ENCODE results near the gene NBPF12.
"Not testable (repeated sequence)": the region's sequence is repeated elsewhere in the genome, so short reads cannot be mapped to it uniquely, and the experiment has no call there.

The NBPF12 gene

DNA sequence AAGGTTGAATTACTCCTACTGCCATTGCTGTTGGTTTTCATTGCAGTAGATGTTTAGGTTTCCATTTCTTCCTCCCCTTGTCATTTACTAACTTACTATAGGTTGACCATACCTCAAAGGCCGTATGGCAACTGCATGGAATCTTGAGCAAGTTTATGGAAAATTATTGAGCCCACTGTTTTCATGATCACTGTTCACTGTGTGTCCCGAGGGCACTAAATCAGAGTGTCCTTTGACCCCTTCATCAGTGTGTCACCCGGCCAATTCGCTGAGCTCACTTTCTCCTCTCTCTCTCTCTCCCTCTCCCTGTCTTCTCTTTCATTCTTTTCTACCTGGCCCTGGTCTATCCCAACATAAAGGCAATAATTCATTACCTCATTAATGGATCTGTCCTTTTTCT is 47.7 kb downstream of the NBPF12 start:
- DNase-seq, result not testable (repeated sequence)

- DNase-seq, result not testable (repeated sequence)
Measured at GRCh38 chr1:146986450-146986849, 48.3 kb downstream of the NBPF12 start.

GRCh38 chr1:146987502-146987901 is 49.4 kb downstream of the NBPF12 start:
- DNase-seq, result not testable (repeated sequence)

DNA sequence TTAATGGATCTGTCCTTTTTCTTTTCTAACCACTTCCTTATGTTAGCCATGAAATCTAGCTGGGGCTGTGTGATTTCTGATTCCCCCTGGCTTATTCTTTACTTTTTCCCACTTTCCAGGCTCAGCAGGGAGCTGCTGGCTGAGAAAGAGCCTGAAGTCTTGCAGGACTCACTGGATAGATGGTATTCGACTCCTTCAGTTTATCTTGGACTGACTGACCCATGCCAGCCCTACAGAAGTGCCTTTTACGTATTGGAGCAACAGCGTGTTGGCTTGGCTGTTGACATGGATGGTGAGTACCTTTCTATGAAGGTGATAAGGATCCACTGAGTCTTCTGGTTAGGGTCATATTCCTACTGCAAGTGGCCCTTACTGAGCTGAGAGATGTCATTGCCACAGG is 51.3 kb downstream of the NBPF12 start:
- DNase-seq, result peak; percentile 57

- not testable (repeated sequence) for DNase-seq
Measured at GRCh38 chr1:147008495-147008894, 70.4 kb downstream of the NBPF12 start.

GRCh38 chr1:147026975-147027374 is 88.9 kb downstream of the NBPF12 start:
- DNase-seq, result not testable (repeated sequence)

DNA sequence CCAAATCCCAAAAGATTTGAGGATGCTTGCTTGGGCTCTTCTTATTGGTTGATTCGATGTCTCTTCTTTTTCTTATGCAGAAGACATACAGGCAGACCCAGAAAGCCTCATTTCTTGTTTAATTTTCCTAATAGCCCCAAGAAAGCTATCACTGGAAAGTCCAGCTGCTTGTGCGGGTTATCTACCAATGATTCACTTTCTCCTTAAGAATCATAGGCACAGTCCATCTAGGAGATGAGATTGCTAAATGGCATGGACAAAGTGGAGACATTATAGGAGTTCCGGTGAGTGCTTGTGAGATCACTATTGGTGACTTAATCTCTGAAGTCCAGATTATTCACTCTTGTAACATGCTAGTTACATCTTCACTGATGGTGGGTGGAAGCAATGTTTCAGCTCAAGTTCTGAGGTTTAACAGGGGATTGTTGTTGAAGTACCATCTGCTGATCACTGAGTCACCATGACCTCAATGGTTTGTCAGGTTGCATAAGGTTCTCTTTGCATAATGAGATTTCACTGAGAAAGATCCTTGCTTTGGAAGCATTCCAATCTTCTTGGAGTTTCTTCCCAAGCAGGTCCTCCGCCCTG is 92.0 kb downstream of the NBPF12 start:
- not testable (repeated sequence) for DNase-seq

DNA sequence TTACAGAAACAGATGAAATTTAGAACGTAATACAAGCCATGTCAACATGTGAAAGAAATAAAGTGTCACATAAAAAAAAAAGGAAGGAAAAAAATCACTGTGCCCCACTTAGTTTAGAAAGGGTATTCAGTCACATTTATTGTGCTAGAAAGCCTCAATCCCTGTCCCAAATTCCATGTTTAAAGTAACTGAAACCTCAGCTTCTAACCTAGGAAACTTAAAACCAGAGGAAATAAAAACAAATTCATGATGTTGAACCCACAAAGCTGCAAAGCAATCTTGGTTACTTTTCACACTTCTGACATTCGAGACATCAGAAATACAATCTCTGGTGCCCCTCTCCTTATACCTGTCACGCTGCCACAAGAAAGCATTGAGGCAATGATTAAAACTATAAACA is 101.8 kb downstream of the NBPF12 start:
- no peak for DNase-seq

DNA sequence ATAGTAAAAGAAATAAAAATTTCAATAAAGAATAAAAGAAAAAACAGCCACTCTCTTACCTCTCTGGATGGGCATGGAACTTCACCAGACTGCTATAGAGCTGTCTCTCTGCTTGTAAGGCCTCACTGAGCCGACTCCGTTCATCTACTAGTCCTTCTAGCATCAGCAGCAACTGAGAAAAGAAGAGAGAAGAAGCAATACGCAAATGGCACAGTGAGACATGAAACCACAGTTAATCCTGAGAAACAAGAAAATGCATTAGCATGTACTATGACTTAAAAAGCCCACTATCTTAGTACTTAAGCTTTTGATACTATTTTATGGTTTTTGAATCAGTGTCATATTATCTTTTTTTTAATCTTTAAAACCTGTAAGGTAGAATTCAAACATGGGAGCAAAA is 104.8 kb downstream of the NBPF12 start:
- not testable (repeated sequence) for DNase-seq

GRCh38 chr1:147044511-147044910 is 106.4 kb downstream of the NBPF12 start:
- DNase-seq, result not testable (repeated sequence)
